Activated CD4-positive, alpha-beta T cell treated with anti-CD3 and anti-CD28 coated beads, Interleukin-2, amount 50 U/mL, for 16 hours (primary cell): ENCODE results near the gene SLC39A8.
"Not testable (repeated sequence)": the region's sequence is repeated elsewhere in the genome, so short reads cannot be mapped to it uniquely, and the experiment has no call there.

Source experiments
- DNase-seq: peaks from one replicate; pipeline ENCODE4 v3.0.0-alpha.2; 2020

The SLC39A8 gene

GRCh38 chr4:102295153-102295862, 50.0 kb downstream of the SLC39A8 start:
- no peak for DNase-seq

GRCh38 chr4:102288497-102288896, 56.8 kb downstream of the SLC39A8 start:
- DNase-seq = no peak

DNA sequence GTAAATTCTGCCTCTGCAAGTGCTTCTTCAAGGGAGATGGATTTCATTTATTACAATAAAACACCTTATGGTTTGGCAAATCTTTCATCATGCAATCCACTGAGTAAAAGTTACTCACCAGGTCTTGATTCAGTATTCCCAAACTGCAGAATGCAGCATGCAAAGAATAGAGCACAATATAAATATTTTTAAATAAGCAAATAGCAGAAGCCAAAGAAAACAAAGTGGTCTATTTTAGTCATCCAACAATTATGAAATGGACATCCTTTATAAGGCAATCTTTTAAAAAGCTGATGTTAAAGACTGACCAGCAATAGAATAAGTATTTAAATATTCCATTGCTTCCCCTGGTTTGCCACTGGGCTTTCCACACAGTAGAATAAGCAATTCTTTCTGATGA, 59.5 kb downstream of the SLC39A8 start:
- DNase-seq = no peak

GRCh38 chr4:102281171-102281839, 64.0 kb downstream of the SLC39A8 start:
- no peak for DNase-seq

GRCh38 chr4:102273317-102273716, 72.0 kb downstream of the SLC39A8 start:
- DNase-seq = not testable (repeated sequence)

DNA sequence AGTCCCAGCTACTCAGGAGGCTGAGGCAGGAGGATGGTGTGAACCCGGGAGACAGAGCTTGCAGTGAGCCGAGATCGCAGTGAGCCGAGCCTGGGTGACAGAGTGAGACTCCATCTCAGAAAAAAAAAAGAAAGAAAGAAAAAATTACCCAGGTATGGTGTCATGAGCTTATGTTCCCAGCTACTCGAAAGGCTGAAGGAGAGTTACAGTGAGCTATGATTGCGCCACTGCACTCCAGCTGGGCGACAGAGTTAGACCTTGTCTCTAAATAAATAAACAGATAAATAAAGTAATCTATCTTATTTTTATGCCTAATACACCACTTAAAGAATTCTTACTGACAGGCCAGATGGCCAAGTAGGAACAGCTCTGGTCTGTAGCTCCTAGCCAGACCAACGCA, 73.0 kb downstream of the SLC39A8 start:
- no peak for DNase-seq

DNA sequence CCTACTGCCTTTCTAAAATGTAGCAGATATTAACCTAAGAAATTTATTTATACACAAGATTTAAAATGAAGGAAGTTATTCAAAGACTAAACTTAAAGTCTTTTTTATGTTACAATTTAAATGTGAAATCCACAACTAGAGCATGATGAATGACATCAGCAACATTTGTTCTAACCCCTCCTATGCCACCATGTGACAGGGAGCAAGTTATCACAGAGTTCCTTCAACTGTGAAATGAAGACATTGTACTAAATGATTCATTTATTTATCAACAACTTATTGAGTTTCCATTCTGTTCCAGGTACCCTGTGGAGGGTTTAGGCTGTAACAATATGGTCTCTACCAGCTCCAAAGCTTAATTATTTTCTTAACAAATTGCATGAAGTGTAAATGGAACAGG, 76.9 kb downstream of the SLC39A8 start:
- DNase-seq = no peak

DNA sequence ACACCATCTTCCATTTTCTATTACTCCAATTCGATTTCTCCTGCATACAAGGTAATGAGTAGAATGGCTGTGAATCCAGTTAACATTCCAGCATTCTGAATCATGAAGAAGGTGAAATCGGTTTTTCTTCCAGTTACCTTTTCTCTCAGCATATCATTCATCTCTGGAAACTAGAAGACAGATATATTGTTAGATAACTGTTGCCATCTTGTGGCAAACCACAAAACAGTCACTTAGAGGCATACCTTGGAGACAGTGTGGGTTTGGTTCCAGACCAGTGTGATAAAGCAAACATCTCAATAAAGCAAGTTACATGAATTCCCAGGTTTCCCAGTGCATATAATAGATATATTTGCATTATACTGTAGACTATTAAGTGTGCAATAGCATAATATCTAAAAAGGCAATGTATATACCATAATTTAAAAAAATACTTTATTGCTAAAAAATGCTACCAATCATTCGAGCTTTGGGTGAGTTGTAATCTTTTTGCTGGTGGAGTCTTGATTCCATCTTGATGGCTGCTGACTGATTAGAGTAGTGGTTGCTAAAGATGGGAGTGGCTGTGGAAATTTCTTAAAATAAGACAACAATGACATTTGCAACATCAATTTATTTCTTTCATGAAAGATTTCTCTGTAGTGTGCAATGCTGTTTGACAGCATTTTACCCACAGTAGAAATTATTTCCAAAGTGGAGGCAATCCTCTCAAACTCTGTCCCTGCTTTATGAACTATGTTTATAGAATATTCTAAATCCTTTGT, 82.1 kb downstream of the SLC39A8 start:
- peak; percentile 72 for DNase-seq

- no peak for DNase-seq
These were observed 85.6 kb downstream of the SLC39A8 start for GRCh38 chr4:102259702-102260101.

DNA sequence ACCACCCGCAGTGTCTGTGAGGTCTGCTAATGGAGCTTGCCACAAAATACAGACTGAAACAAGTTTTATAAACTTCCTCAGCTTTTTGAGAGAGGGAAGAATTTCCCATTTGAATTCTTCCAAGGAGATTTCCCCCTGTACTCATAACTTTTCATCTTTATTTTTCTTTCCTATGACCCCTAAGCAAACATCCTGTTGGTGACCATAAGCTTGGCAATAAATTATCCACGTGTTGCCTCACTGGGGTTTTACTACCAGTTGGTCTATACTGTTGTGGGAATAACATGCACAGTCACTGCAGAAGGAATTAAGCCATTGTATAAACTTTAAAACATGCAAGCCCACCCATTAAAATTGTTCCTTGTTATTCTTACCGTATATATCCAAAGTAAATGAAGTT, 86.2 kb downstream of the SLC39A8 start:
- no peak for DNase-seq

DNA sequence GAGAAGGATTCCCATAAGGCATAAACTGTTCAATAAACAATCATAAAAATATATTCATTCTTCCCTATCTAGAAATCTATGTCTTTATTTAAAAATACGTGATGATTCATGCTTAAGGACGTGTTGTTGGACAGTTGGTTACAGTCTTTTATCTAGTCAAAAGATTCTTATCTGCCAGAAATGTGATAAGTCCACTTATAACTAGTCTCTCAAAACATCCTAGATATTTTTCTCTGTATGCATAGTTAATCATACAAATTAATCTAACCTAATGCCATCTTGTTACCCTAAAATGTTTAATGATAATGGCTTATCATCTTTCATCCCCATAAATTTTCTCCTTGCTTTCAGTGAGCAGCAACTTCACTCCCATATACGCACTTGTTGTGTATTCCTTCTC, 89.0 kb downstream of the SLC39A8 start:
- no peak for DNase-seq

- no peak for DNase-seq
These were observed 91.4 kb downstream of the SLC39A8 start for GRCh38 chr4:102253860-102254259.

GRCh38 chr4:102252171-102252570, 93.1 kb downstream of the SLC39A8 start:
- DNase-seq = no peak

- no peak for DNase-seq
These were observed 94.9 kb downstream of the SLC39A8 start for GRCh38 chr4:102250341-102250740.

GRCh38 chr4:102247041-102247440, 98.2 kb downstream of the SLC39A8 start:
- DNase-seq = no peak

- DNase-seq = no peak
These were observed 98.9 kb downstream of the SLC39A8 start for GRCh38 chr4:102246416-102246815.

- DNase-seq = no peak
These were observed 100.3 kb downstream of the SLC39A8 start for GRCh38 chr4:102244878-102245535.

GRCh38 chr4:102243296-102243695, 102.0 kb downstream of the SLC39A8 start:
- not testable (repeated sequence) for DNase-seq

- DNase-seq = no peak
These were observed 110.9 kb downstream of the SLC39A8 start for GRCh38 chr4:102234243-102234838.

GRCh38 chr4:102230194-102230593, 115.1 kb downstream of the SLC39A8 start:
- DNase-seq = no peak

- DNase-seq = no peak
These were observed 117.9 kb downstream of the SLC39A8 start for GRCh38 chr4:102227388-102227787.

- DNase-seq = no peak
These were observed 121.8 kb downstream of the SLC39A8 start for GRCh38 chr4:102223461-102223860.

- DNase-seq = no peak
These were observed 122.4 kb downstream of the SLC39A8 start for GRCh38 chr4:102222838-102223409.
